Body of pancreas (tissue), 4 donors: ENCODE data around the gene BCKDK. TPM values are rescaled to one million over a fixed set of nuclear protein-coding genes. Genes with fewer than 3 reads are reported as not detected.

Source experiments
- ATAC-seq: fragments of 150-250 bp; one replicate; pipeline ENCODE4 v1.9.1; 2016
- DNase-seq, 4 donors: peaks; one replicate each; pipeline ENCODE4 v3.0.0-alpha.2; 2019
- H3K27ac ChIP-seq, 4 donors: fragments of 200-600 bp; sonication (generic); 1 replicate in 3 of 4; 2 replicates in 1 of 4; pipeline versions ENCODE4 v1.5.1 to v1.6.1; 2016 to 2019; ENCODE audit warnings: mild to moderate bottlenecking in 1 of 4, mixed read lengths in 1 of 4, moderate library complexity in 1 of 4
- H3K27me3 ChIP-seq, 2 donors: fragments of 200-600 bp; sonication (generic); one replicate each; pipeline ENCODE4 v1.6.0; 2016; ENCODE audit warnings: mild to moderate bottlenecking in 1 of 2
- H3K36me3 ChIP-seq, 2 donors: fragments of 200-600 bp; sonication (generic); replicated peaks in 1 of 2; 2 replicates each; pipeline ENCODE4 v1.5.1; 2016; ENCODE audit warnings: low read depth in 2 of 2; ENCODE audit not compliant: insufficient read depth in 1 of 2
- H3K4me1 ChIP-seq: fragments of 200-600 bp; sonication (generic); one replicate; pipeline ENCODE4 v1.6.0; 2016
- H3K4me3 ChIP-seq, 2 donors: fragments of 200-600 bp; sonication (generic); 1 replicate in 1 of 2; 2 replicates in 1 of 2; pipeline ENCODE4 v1.5.1; 2016 to 2019
- H3K9me3 ChIP-seq, 3 donors: fragments of 200-600 bp; sonication (generic); 1 replicate in 2 of 3; 2 replicates in 1 of 3; pipeline ENCODE4 v1.5.1; 2016
- CTCF ChIP-seq, 7 experiments: fragments of 450-650 bp in 4 of 7; fragments of 200-600 bp in 3 of 7; sonication (generic) in 3 of 7; IDR thresholded peaks; one replicate each; pipeline ENCODE4 v1.5.1; 2016 to 2019; ENCODE audit warnings: antibody characterized with exemption in 7 of 7
- POLR2A ChIP-seq, 3 donors: fragments of 450-650 bp; IDR thresholded peaks; one replicate each; pipeline ENCODE4 v1.6.1; 2016; ENCODE audit warnings: antibody characterized with exemption in 3 of 3, mild to moderate bottlenecking in 2 of 3
- WGBS, 2 donors: methylation state at CpG; one replicate each; pipeline ENCODE4 v1.1.5; 2017; 5-methylcytosine and 5-hydroxymethylcytosine counted together
- intact Hi-C: fragments of 100-400 bp; cut with DNase I; formaldehyde crosslinking; loops from one replicate; pipeline ENCODE4 v1.15.1; 2023
- total RNA-seq, 2 donors: library from RNA; depleted of rRNA; stranded (reverse); fragments of >200 nt; gene quantifications; one replicate each; pipeline ENCODE4 v1.1.0, GENCODE V29; 2016

The BCKDK gene
- total RNA-seq, 2 donors from 2014 or later: 33.9 to 61.7 TPM

- 73 to 80% methylated on average over 13 to 17 of the region's 20 CpGs for WGBS, 2 donors
- intact Hi-C loops: no loop called here
- DNase-seq (no peak), ATAC-seq (no peak)
- H3K36me3 ChIP-seq: peaks cover 0 to 4% of the 10 kb centered on the region in 2 donors
- peak overlapping the region; percentile 89 to 98 (median 94) for H3K27ac ChIP-seq
- no peak overlapping the region for H3K4me3 ChIP-seq
- H3K9me3 ChIP-seq: no peaks in the 10 kb centered on the region
- TF ChIP-seq POLR2A (IDR thresholded peaks at IDR 0.05) (peak in 1 of 3 donors; percentile 3), CTCF (IDR thresholded peaks at IDR 0.05) (no peak)
- H3K27me3 ChIP-seq: no peaks in the 10 kb centered on the region
- H3K4me1 ChIP-seq: peaks cover 76% of the 10 kb centered on the region
These were observed 24.3 kb downstream of the BCKDK start for GRCh38 chr16:31132303-31132979.

GRCh38 chr16:31133046-31133501 lies 24.9 kb downstream of the BCKDK start:
- ATAC-seq (no peak), DNase-seq (no peak)
- Histone ChIP-seq H3K4me3 (no peak overlapping the region), H3K27me3 (no peaks in the 10 kb centered on the region), H3K36me3 (peaks cover 0 to 4% of the 10 kb centered on the region in 2 donors), H3K4me1 (peaks cover 74% of the 10 kb centered on the region), H3K27ac (peak overlapping the region; percentile 94 to 99 (median 94)), H3K9me3 (no peaks in the 10 kb centered on the region)
- intact Hi-C loops: no loop called here
- WGBS, 2 donors: 70 to 83% methylated on average over 2 to 6 of the region's 6 CpGs
- TF ChIP-seq POLR2A (IDR thresholded peaks at IDR 0.05) (no peak), CTCF (IDR thresholded peaks at IDR 0.05) (no peak)

GRCh38 chr16:31134091-31134571 lies 25.9 kb downstream of the BCKDK start:
- no peaks in the 10 kb centered on the region for H3K27me3 ChIP-seq
- no peak for ATAC-seq
- H3K27ac ChIP-seq: peak overlapping the region; percentile 94 to 99 (median 94)
- TF ChIP-seq POLR2A (IDR thresholded peaks at IDR 0.05) (no peak), CTCF (IDR thresholded peaks at IDR 0.05) (no peak)
- WGBS, 2 donors: 1 to 5% methylated on average over 4 to 5 of the region's 5 CpGs
- peak overlapping the region; percentile 3 to 95 for H3K4me3 ChIP-seq
- H3K36me3 ChIP-seq: peaks cover 0 to 4% of the 10 kb centered on the region in 2 donors
- H3K4me1 ChIP-seq: peaks cover 74% of the 10 kb centered on the region
- no peaks in the 10 kb centered on the region for H3K9me3 ChIP-seq
- DNase-seq: peak in 3 of 4 donors; percentile 37 to 60 (median 56)
- intact Hi-C loops: no loop called here

- 7 to 18% methylated on average over 18 of the region's 18 CpGs for WGBS, 2 donors
- DNase-seq (peak; percentile 77 to 85 (median 84)), ATAC-seq (peak; percentile 40)
- H3K27ac ChIP-seq: peak overlapping the region; percentile 94 to 99 (median 94)
- intact Hi-C loops: no loop called here
- peak; percentile 72 to 93 (median 91) for TF ChIP-seq POLR2A (IDR thresholded peaks at IDR 0.05)
- TF ChIP-seq CTCF (IDR thresholded peaks at IDR 0.05): peak in 5 of 7 experiments; percentile 17 to 78 (median 54)
- H3K36me3 ChIP-seq: peaks cover 0 to 4% of the 10 kb centered on the region in 2 donors
- no peaks in the 10 kb centered on the region for H3K9me3 ChIP-seq
- peak overlapping the region; percentile 44 to 95 for H3K4me3 ChIP-seq
- H3K4me1 ChIP-seq: peaks cover 71% of the 10 kb centered on the region
- H3K27me3 ChIP-seq: no peaks in the 10 kb centered on the region
These were observed 26.7 kb downstream of the BCKDK start for GRCh38 chr16:31134625-31135534.
